HEK293 (cell line): ENCODE data around the gene TSPAN17.

Experiments
- CTCF ChIA-PET: fragments of 350-600 bp; formaldehyde crosslinking; extraction: SDS; loops from one replicate; lab custom pipeline; 2021; ENCODE audit warnings: antibody characterized with exemption; lab: Yijun Ruan, JAX
- POLR2A ChIA-PET: fragments of 300-600 bp; formaldehyde crosslinking; extraction: SDS; loops from one replicate; lab custom pipeline; 2020; ENCODE audit warnings: antibody characterized with exemption, inconsistent platforms; lab: Yijun Ruan, JAX
- H3K27ac ChIP-seq: fragments of 200-500 bp; sonication (Bioruptor generic); 2 replicates; pipeline ENCODE4 v1.5.1; 2014; ENCODE audit warnings: low read depth, low read length, control low read depth, inconsistent platforms; ENCODE audit errors: extremely low read depth
- H3K36me3 ChIP-seq, 2 experiments: fragments of 200-500 bp in 1 of 2; sonication (Bioruptor generic) in 1 of 2; 1 replicate in 1 of 2; 2 replicates in 1 of 2; pipeline ENCODE4 v1.5.1; 2014 to 2017; ENCODE audit warnings: inconsistent platforms in 2 of 2, low read length in 2 of 2; ENCODE audit not compliant: control insufficient read depth in 2 of 2, insufficient read depth in 1 of 2
- H3K4me1 ChIP-seq: fragments of 200-500 bp; sonication (Bioruptor generic); 2 replicates; pipeline ENCODE4 v1.5.1; 2014; ENCODE audit warnings: mild to moderate bottlenecking, low read length, inconsistent platforms; ENCODE audit not compliant: control insufficient read depth, insufficient read depth
- H3K4me3 ChIP-seq: 2 replicates; pipeline ENCODE4 v1.5.1; 2011; ENCODE audit warnings: low read depth, mild to moderate bottlenecking, control low read depth, low read length, moderate library complexity
- H3K9me3 ChIP-seq: fragments of 200-500 bp; sonication (Bioruptor generic); 2 replicates; pipeline ENCODE4 v1.5.1; 2014; ENCODE audit warnings: low read depth, low read length, inconsistent platforms; ENCODE audit not compliant: control insufficient read depth, insufficient read depth
- BCL11B ChIP-seq: fragments of 450-650 bp; formaldehyde crosslinking; IDR thresholded peaks from 2 replicates; pipeline ENCODE4 v1.5.1; 2016; ENCODE audit warnings: low read depth, missing biosample characterization, missing genetic modification characterization
- EGR2 ChIP-seq: fragments of 450-650 bp; formaldehyde crosslinking; IDR thresholded peaks from 2 replicates; pipeline ENCODE4 v1.5.1; 2016; ENCODE audit warnings: low read depth, missing biosample characterization, missing genetic modification characterization
- IKZF3 ChIP-seq: fragments of 450-650 bp; IDR thresholded peaks from 2 replicates; pipeline ENCODE4 v1.5.0; 2018; ENCODE audit warnings: missing biosample characterization, mild to moderate bottlenecking, missing genetic modification characterization, moderate library complexity
- KLF9 ChIP-seq: fragments of 450-650 bp; formaldehyde crosslinking; IDR thresholded peaks from 2 replicates; pipeline ENCODE4 v1.5.1; 2016; ENCODE audit warnings: missing biosample characterization, missing genetic modification characterization, low read depth
- MZF1 ChIP-seq: fragments of 450-650 bp; formaldehyde crosslinking; IDR thresholded peaks from 2 replicates; pipeline ENCODE4 v1.5.1; 2017; ENCODE audit warnings: missing biosample characterization, missing genetic modification characterization, borderline replicate concordance
- OSR2 ChIP-seq: fragments of 450-650 bp; formaldehyde crosslinking; IDR thresholded peaks from 2 replicates; pipeline ENCODE4 v1.5.1; 2016; ENCODE audit warnings: missing biosample characterization, missing genetic modification characterization
- SP2 ChIP-seq: fragments of 450-650 bp; formaldehyde crosslinking; IDR thresholded peaks from 2 replicates; pipeline ENCODE4 v1.5.1; 2016; ENCODE audit warnings: missing biosample characterization, missing genetic modification characterization
- ZBTB20 ChIP-seq: fragments of 450-650 bp; formaldehyde crosslinking; IDR thresholded peaks from 2 replicates; pipeline ENCODE4 v1.5.1; 2016; ENCODE audit warnings: missing biosample characterization, missing genetic modification characterization
- ZFHX2 ChIP-seq: fragments of 450-650 bp; formaldehyde crosslinking; conservative IDR thresholded peaks from 2 replicates; pipeline ENCODE4 v1.5.1; 2016; ENCODE audit warnings: missing biosample characterization, missing genetic modification characterization
- ZNF10 ChIP-seq: fragments of 450-650 bp; formaldehyde crosslinking; IDR thresholded peaks from 2 replicates; pipeline ENCODE4 v1.5.1; 2017; ENCODE audit warnings: missing biosample characterization, missing genetic modification characterization
- ZNF221 ChIP-seq: fragments of 450-650 bp; formaldehyde crosslinking; IDR thresholded peaks from 2 replicates; pipeline ENCODE4 v1.5.1; 2017; ENCODE audit warnings: missing biosample characterization, missing genetic modification characterization, borderline replicate concordance
- ZNF223 ChIP-seq: fragments of 450-650 bp; formaldehyde crosslinking; IDR thresholded peaks from 2 replicates; pipeline ENCODE4 v1.5.1; 2016; ENCODE audit warnings: missing biosample characterization, missing genetic modification characterization
- ZNF239 ChIP-seq: fragments of 450-650 bp; formaldehyde crosslinking; IDR thresholded peaks from 2 replicates; pipeline ENCODE4 v1.5.1; 2016; ENCODE audit warnings: missing biosample characterization, missing genetic modification characterization
- ZNF292 ChIP-seq: fragments of 450-650 bp; formaldehyde crosslinking; IDR thresholded peaks from 2 replicates; pipeline ENCODE4 v1.5.1; 2016; ENCODE audit warnings: low read depth, missing biosample characterization, missing genetic modification characterization, borderline replicate concordance
- ZNF394 ChIP-seq: fragments of 450-650 bp; formaldehyde crosslinking; IDR thresholded peaks from 2 replicates; pipeline ENCODE4 v1.5.1; 2016; ENCODE audit warnings: missing biosample characterization, missing genetic modification characterization, mild to moderate bottlenecking, moderate library complexity, borderline replicate concordance
- ZNF433 ChIP-seq: fragments of 450-650 bp; formaldehyde crosslinking; IDR thresholded peaks from 2 replicates; pipeline ENCODE4 v1.5.1; 2016; ENCODE audit warnings: missing biosample characterization, missing genetic modification characterization, low read depth
- ZNF555 ChIP-seq: fragments of 450-650 bp; formaldehyde crosslinking; conservative IDR thresholded peaks from 2 replicates; pipeline ENCODE4 v1.5.1; 2017; ENCODE audit warnings: missing biosample characterization, mild to moderate bottlenecking, missing genetic modification characterization, inconsistent platforms
- ZNF571 ChIP-seq: fragments of 450-650 bp; formaldehyde crosslinking; IDR thresholded peaks from 2 replicates; pipeline ENCODE4 v1.5.0; 2017; ENCODE audit warnings: missing biosample characterization, missing genetic modification characterization
- ZNF600 ChIP-seq: fragments of 450-650 bp; formaldehyde crosslinking; IDR thresholded peaks from 2 replicates; pipeline ENCODE4 v1.5.1; 2016; ENCODE audit warnings: missing biosample characterization, missing genetic modification characterization
- ZNF792 ChIP-seq: fragments of 450-650 bp; formaldehyde crosslinking; IDR thresholded peaks from 2 replicates; pipeline ENCODE4 v1.5.1; 2016; ENCODE audit warnings: missing biosample characterization, missing genetic modification characterization
- ZSCAN16 ChIP-seq: fragments of 450-650 bp; formaldehyde crosslinking; IDR thresholded peaks from 2 replicates; pipeline ENCODE4 v1.5.1; 2016; ENCODE audit warnings: missing biosample characterization, missing genetic modification characterization
- ZSCAN30 ChIP-seq: fragments of 450-650 bp; IDR thresholded peaks from 2 replicates; pipeline ENCODE4 v1.5.1; 2018; ENCODE audit warnings: missing biosample characterization, mild to moderate bottlenecking, missing genetic modification characterization, moderate library complexity
- TF ChIP-seq, protein P1 (sequence below): fragments of 450-650 bp; formaldehyde crosslinking; IDR thresholded peaks from 2 replicates; pipeline ENCODE4 v1.5.1; 2016; ENCODE audit warnings: missing biosample characterization, missing genetic modification characterization
- TF ChIP-seq, protein P2 (sequence below): fragments of 450-650 bp; formaldehyde crosslinking; IDR thresholded peaks from 2 replicates; pipeline ENCODE4 v1.5.1; 2017; ENCODE audit warnings: missing biosample characterization, missing genetic modification characterization
- TF ChIP-seq, protein P3 (sequence below): fragments of 450-650 bp; formaldehyde crosslinking; IDR thresholded peaks from 2 replicates; pipeline ENCODE4 v1.5.1; 2016; ENCODE audit warnings: missing biosample characterization, missing genetic modification characterization

Gene TSPAN17

DNA sequence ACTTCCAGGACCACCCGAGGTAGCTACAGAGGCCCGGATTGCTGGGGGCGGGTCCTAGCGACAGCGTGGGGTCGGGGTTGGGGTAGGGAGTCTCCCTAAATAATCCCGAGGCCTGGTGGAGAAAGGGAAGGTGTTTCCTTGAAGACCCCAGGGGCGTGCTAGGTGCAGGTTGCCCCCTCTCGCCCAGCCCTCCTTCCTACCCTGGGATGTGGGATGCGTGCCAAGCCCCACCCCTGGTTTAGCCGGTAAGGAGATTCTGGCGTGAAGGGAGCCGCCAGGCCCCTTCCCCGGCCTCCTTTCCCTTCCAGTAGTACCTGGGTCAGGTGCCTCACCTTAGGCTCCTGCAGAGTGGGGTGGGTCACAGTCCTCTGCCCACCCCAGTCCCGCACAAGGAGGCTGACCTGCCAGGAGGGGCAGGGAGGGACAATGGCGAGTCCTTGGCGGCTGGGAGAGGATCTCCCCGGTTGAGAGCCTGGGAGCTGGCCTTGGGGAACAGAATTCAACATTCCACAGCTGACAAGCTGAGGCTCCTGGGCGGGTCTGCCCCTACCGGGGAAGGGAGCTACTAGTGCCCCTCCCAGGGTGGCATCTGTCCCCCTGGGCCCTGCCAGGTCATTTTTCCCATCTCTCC is 674 bp downstream of the TSPAN17 start (continued):
- TF ChIP-seq IKZF3 (tag by site-specific recombination) (peak; percentile 41; the same call in 1 of the 2 replicates), EGR2 (0 out of 2 replicates have a peak, but pooled peaks have one; percentile 29), ZNF571 (no peak), ZNF223 (tag by site-specific recombination) (no peak)
- TF ChIP-seq, protein P1, sequence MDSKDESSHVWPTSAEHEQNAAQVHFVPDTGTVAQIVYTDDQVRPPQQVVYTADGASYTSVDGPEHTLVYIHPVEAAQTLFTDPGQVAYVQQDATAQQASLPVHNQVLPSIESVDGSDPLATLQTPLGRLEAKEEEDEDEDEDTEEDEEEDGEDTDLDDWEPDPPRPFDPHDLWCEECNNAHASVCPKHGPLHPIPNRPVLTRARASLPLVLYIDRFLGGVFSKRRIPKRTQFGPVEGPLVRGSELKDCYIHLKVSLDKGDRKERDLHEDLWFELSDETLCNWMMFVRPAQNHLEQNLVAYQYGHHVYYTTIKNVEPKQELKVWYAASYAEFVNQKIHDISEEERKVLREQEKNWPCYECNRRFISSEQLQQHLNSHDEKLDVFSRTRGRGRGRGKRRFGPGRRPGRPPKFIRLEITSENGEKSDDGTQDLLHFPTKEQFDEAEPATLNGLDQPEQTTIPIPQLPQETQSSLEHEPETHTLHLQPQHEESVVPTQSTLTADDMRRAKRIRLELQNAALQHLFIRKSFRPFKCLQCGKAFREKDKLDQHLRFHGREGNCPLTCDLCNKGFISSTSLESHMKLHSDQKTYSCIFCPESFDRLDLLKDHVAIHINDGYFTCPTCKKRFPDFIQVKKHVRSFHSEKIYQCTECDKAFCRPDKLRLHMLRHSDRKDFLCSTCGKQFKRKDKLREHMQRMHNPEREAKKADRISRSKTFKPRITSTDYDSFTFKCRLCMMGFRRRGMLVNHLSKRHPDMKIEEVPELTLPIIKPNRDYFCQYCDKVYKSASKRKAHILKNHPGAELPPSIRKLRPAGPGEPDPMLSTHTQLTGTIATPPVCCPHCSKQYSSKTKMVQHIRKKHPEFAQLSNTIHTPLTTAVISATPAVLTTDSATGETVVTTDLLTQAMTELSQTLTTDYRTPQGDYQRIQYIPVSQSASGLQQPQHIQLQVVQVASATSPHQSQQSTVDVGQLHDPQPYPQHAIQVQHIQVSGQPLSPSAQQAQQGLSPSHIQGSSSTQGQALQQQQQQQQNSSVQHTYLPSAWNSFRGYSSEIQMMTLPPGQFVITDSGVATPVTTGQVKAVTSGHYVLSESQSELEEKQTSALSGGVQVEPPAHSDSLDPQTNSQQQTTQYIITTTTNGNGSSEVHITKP (tag by site-specific recombination): peak; percentile 24; the same call in 1 of the 2 replicates
- TF ChIP-seq, protein P2, sequence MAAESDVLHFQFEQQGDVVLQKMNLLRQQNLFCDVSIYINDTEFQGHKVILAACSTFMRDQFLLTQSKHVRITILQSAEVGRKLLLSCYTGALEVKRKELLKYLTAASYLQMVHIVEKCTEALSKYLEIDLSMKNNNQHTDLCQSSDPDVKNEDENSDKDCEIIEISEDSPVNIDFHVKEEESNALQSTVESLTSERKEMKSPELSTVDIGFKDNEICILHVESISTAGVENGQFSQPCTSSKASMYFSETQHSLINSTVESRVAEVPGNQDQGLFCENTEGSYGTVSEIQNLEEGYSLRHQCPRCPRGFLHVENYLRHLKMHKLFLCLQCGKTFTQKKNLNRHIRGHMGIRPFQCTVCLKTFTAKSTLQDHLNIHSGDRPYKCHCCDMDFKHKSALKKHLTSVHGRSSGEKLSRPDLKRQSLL (tag by site-specific recombination): no peak
- TF ChIP-seq, protein P3, sequence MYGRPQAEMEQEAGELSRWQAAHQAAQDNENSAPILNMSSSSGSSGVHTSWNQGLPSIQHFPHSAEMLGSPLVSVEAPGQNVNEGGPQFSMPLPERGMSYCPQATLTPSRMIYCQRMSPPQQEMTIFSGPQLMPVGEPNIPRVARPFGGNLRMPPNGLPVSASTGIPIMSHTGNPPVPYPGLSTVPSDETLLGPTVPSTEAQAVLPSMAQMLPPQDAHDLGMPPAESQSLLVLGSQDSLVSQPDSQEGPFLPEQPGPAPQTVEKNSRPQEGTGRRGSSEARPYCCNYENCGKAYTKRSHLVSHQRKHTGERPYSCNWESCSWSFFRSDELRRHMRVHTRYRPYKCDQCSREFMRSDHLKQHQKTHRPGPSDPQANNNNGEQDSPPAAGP (tag by site-specific recombination): 0 out of 2 replicates have a peak, but pooled peaks have one; percentile 44

DNA sequence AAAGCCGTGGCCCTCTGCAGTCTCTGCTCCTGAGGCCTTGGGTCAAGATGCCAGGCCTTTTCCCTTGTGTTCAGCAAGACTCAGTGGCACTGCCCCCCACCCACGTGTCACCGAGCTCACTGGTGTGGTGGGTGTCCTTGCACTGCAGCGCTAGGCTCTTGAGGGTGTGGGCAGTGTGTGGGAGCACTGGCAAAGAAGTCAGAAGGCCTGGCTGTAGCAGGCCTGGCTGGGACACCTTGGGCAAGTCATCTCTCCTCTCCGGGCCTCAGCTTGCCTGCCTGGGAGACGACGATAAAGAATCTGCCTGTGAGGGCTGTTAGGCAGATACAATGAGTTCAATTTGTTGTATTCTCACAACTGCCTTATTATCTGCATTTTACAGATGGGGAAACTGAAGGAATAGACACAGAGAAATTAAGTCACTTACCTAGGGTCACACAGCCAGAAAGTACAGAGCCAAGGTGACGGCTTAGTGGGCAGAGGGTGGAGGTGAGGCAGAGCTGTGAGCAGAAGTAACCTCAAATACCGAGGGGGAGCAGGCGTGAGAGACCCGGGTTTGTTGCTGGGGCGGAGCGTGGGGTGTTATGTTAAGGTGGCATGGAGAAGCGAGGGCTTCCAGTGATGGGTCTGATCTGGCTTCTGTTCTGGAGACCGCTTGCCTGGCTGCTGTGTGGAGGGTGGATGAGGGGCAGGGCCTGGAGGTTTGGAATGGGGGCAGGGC is 1.4 kb downstream of the TSPAN17 start:
- Histone ChIP-seq H3K27ac (no peak overlapping the region), H3K4me1 (0 out of 2 replicates have a peak, but pooled peaks cover 2% of the 10 kb centered on the region), H3K36me3 (peaks cover 4 to 8% of the 10 kb centered on the region in 2 experiments; a peak in 2 of 3 replicates), H3K4me3 (peak overlapping the region; percentile 64; the same call in 1 of the 2 replicates), H3K9me3 (no peaks in the 10 kb centered on the region)
- ChIA-PET POLR2A (interaction anchor here (0.9 kb wide), 1 partner anchor 12 kb away, joined by 3 read pairs; no protein-coding TSS in a partner anchor), CTCF (interaction anchor here (1.5 to 2.7 kb wide), 4 partner anchors 10 to 74 kb away, joined by 3 to 9 read pairs (median 7); no protein-coding TSS in a partner anchor)
- TF ChIP-seq ZNF600 (tag by site-specific recombination): peak; percentile 65
- 0 out of 2 replicates have a peak, but pooled peaks have one; percentile 13 for TF ChIP-seq OSR2 (tag by site-specific recombination)
- TF ChIP-seq BCL11B: no peak
- peak; percentile 95 for TF ChIP-seq EGR2
- TF ChIP-seq ZBTB20: no peak
- TF ChIP-seq ZNF221 (tag by site-specific recombination): no peak
- TF ChIP-seq ZNF239 (tag by site-specific recombination): no peak
- no peak for TF ChIP-seq ZSCAN16 (tag by site-specific recombination)
- TF ChIP-seq ZNF394 (tag by site-specific recombination): no peak
- TF ChIP-seq ZSCAN30: no peak
- no peak for TF ChIP-seq KLF9 (tag by site-specific recombination)
- TF ChIP-seq ZNF555 (tag by site-specific recombination): no peak
- TF ChIP-seq ZNF10 (tag by site-specific recombination): no peak
- peak; percentile 98 for TF ChIP-seq ZFHX2 (tag by site-specific recombination)
- TF ChIP-seq ZNF792 (tag by site-specific recombination): no peak
- no peak for TF ChIP-seq ZNF433 (tag by site-specific recombination)
- TF ChIP-seq MZF1 (tag by site-specific recombination): no peak
- no peak for TF ChIP-seq SP2
- no peak for TF ChIP-seq ZNF292
